Right lobe of liver (tissue), 6 donors: ENCODE data around the gene RPL29. TPM values are rescaled to one million over a fixed set of nuclear protein-coding genes. Genes with fewer than 3 reads are reported as not detected.
A peak's percentile ranks its signal among the peaks of the same experiment; 100 is the strongest.

ENCODE experiments used
- ATAC-seq, 4 donors: fragments of 200-7000 bp; cut with Tn5 transposase; one replicate each; pipeline ENCODE4 v1.9.1; 2020; ENCODE audit warnings: mild to moderate bottlenecking in 4 of 4, moderate library complexity in 4 of 4
- DNase-seq, 3 donors: peaks; one replicate each; pipeline ENCODE4 v3.0.0-alpha.2; 2020
- H3K27ac ChIP-seq, 3 donors: fragments of 200-600 bp; one replicate each; pipeline ENCODE4 v1.8.0; 2022
- H3K27me3 ChIP-seq, 2 donors: fragments of 200-600 bp; one replicate each; pipeline ENCODE4 v1.8.0; 2022
- H3K36me3 ChIP-seq, 4 donors: fragments of 200-600 bp; sonication (generic) in 1 of 4; one replicate each; pipeline versions ENCODE4 v1.5.1 to v1.8.0; 2017 to 2022; ENCODE audit warnings: control low read depth in 1 of 4
- H3K4me1 ChIP-seq, 4 donors: fragments of 200-600 bp; sonication (generic) in 1 of 4; one replicate each; pipeline versions ENCODE4 v1.5.1 to v1.8.0; 2017 to 2022; ENCODE audit warnings: control low read depth in 1 of 4
- H3K4me3 ChIP-seq, 3 donors: fragments of 200-600 bp; one replicate each; pipeline ENCODE4 v1.8.0; 2022
- H3K9me3 ChIP-seq, 4 donors: fragments of 200-600 bp; sonication (generic) in 1 of 4; one replicate each; pipeline versions ENCODE4 v1.5.1 to v1.8.0; 2017 to 2022; ENCODE audit warnings: control low read depth in 1 of 4
- CTCF ChIP-seq, 4 donors: fragments of 200-600 bp in 3 of 4; fragments of 450-650 bp in 1 of 4; IDR thresholded peaks; one replicate each; pipeline versions ENCODE4 v1.5.1 to v1.8.0; 2016 to 2022; ENCODE audit warnings: antibody characterized with exemption in 4 of 4, mild to moderate bottlenecking in 2 of 4
- POLR2A ChIP-seq: fragments of 450-650 bp; IDR thresholded peaks from one replicate; pipeline ENCODE4 v1.6.1; 2017; ENCODE audit warnings: antibody characterized with exemption, mild to moderate bottlenecking
- WGBS: methylation state at CpG from one replicate; pipeline ENCODE4 v1.1.6; 2018; ENCODE audit warnings: low coverage, low lambda C conversion rate; ENCODE audit not compliant: insufficient coverage; ENCODE audit errors: missing lambda C conversion rate; 5-methylcytosine and 5-hydroxymethylcytosine counted together
- intact Hi-C, 2 donors: fragments of 100-400 bp; cut with DNase I; formaldehyde crosslinking; loops; one replicate each; pipeline versions ENCODE4 v1.11.2 to v1.14.1; 2022
- total RNA-seq, 6 experiments: library from RNA; depleted of rRNA in 2 of 6; stranded (reverse); fragments of >200 nt in 2 of 6; fragmentation: NEBNext Ultra II Directional in 3 of 6; extraction: Animal tissue kit (Norgen Biotek cat#: 25700) in 3 of 6; gene quantifications; one replicate each; pipeline versions ENCODE4 v1.1.0 to v1.2.4, GENCODE V29; 2016 to 2023
- donor health status: DM: no; HTN: yes; CAD: no.
- donor health status: DM: no; HTN: no; CAD: no.
- donor health status: DM: no; HTN: no; CAD: no.
- donor health status: DM: no; HTN: yes; CAD: no.
- donor health status: DM: no; HTN: yes; CAD: no.

The RPL29 gene
- total RNA-seq, 6 experiments from 2014 or later = 396 to 971 (median 447) TPM

DNA sequence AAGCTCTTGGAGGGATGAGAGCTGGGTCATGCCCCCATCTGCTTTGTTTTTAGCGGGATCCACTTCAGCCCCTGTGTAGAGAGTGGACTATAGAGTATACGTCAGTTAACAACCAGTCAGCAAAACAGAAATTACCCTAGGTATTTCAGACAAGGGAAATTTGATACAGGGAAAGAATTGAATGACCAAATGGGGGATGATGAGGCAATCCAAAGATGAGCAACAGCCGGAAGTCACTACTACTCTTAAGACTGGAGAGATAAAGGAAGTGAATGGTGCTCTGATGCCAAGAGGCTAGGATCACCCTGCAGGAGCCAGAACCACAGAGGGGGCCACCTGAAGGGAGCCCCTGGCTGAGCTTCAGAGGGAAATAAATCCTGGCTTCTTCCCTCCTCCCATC, 42.2 kb downstream of the RPL29 start:
- H3K9me3 ChIP-seq = no peaks in the 10 kb centered on the region
- H3K27ac ChIP-seq = no peak overlapping the region
- peaks cover 0 to 12% (median 2%) of the 10 kb centered on the region in 4 donors for H3K4me1 ChIP-seq
- H3K27me3 ChIP-seq = no peaks in the 10 kb centered on the region
- DNase-seq (no peak), ATAC-seq (no peak)
- 34% methylated on average over 3 of the region's 3 CpGs for WGBS
- H3K36me3 ChIP-seq = peaks cover 0 to 4% (median 0%) of the 10 kb centered on the region in 4 donors
- TF ChIP-seq CTCF (IDR thresholded peaks at IDR 0.05) = no peak
- no peak for TF ChIP-seq POLR2A
- no peak overlapping the region for H3K4me3 ChIP-seq
- intact Hi-C loops = no loop called here

DNA sequence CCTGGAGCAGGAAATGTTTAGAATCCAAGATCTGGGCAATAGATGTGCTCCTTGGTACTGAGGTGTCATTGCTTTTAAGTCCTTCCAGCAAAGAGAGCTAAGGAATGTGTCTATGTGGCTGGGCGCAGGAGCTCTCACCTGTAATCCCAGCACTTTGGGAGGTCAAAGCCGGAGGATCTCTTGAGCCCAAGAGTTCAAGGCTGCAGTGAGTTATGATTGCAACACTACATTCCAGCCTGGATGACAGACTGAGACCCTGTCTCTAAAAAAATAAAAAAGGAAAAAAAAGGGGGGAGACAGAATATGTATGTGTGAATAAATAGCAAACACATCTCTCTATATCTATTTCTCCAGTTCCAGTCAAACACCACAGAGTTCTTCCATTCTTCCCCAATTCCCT, 44.8 kb downstream of the RPL29 start:
- TF ChIP-seq POLR2A = no peak
- TF ChIP-seq CTCF (IDR thresholded peaks at IDR 0.05) = no peak
- H3K27me3 ChIP-seq = no peaks in the 10 kb centered on the region
- intact Hi-C loops = no loop called here
- DNase-seq (no peak), ATAC-seq (no peak)
- peaks cover 0 to 4% (median 0%) of the 10 kb centered on the region in 4 donors for H3K36me3 ChIP-seq
- peaks cover 0 to 4% (median 0%) of the 10 kb centered on the region in 4 donors for H3K4me1 ChIP-seq
- H3K27ac ChIP-seq = no peak overlapping the region
- H3K4me3 ChIP-seq = no peak overlapping the region
- H3K9me3 ChIP-seq = no peaks in the 10 kb centered on the region
- WGBS = no CpG with 5 or more reads among the region's 2 CpGs

DNA sequence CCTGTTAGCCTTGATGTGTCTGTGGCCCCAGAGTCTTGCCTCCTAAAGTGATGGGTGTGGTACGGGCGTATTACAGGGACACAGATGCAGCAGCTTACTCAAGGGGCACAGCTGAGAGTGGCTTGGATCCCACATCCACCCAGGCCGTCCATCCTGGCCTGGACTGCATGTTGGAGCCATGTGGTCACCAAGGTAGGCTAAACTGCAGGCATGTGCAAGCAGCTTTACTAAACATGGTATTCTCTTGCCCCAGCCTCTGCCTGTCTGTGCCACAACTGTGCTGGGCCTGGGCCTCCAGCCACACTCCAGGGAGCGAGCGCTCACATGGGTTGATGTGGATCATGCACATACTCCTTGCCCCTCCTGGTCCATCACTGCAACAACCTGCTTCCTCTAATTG, 46.6 kb downstream of the RPL29 start:
- WGBS = 100% methylated on average over 2 of the region's 5 CpGs
- no peak for TF ChIP-seq POLR2A
- no peak for TF ChIP-seq CTCF (IDR thresholded peaks at IDR 0.05)
- H3K27ac ChIP-seq = no peak overlapping the region
- DNase-seq (peak in 2 of 3 donors; percentile 15 to 28), ATAC-seq (no peak)
- no peaks in the 10 kb centered on the region for H3K27me3 ChIP-seq
- no peaks in the 10 kb centered on the region for H3K9me3 ChIP-seq
- peaks cover 0 to 7% (median 0%) of the 10 kb centered on the region in 4 donors for H3K36me3 ChIP-seq
- H3K4me1 ChIP-seq = no peaks in the 10 kb centered on the region
- intact Hi-C loops = no loop called here
- no peak overlapping the region for H3K4me3 ChIP-seq

GRCh38 chr3:51948016-51948580, 47.6 kb downstream of the RPL29 start:
- H3K4me3 ChIP-seq = no peak overlapping the region
- H3K36me3 ChIP-seq = peaks cover 0 to 7% (median 0%) of the 10 kb centered on the region in 4 donors
- no peaks in the 10 kb centered on the region for H3K27me3 ChIP-seq
- peak in 2 of 3 donors; percentile 11 to 23 for DNase-seq
- intact Hi-C loops = no loop called here
- 90% methylated on average over 6 of the region's 10 CpGs for WGBS
- peaks cover 0 to 5% (median 2%) of the 10 kb centered on the region in 4 donors for H3K4me1 ChIP-seq
- no peaks in the 10 kb centered on the region for H3K9me3 ChIP-seq
- H3K27ac ChIP-seq = no peak overlapping the region
- TF ChIP-seq CTCF (IDR thresholded peaks at IDR 0.05) = no peak
- TF ChIP-seq POLR2A = no peak
- no peak for ATAC-seq
